Prostate gland (tissue), 1 donor: ENCODE results near the gene ITLN2.

Experiments used
- POLR2A ChIP-seq: fragments of 450-650 bp; IDR thresholded peaks from one replicate; pipeline ENCODE4 v1.6.1; 2016; ENCODE audit warnings: antibody characterized with exemption, mild to moderate bottlenecking
- POLR2AphosphoS5 ChIP-seq: sonication (generic); formaldehyde crosslinking; IDR thresholded peaks from one replicate; pipeline ENCODE4 v1.6.1; 2017; ENCODE audit warnings: antibody characterized with exemption

- TF ChIP-seq POLR2AphosphoS5 (no peak), POLR2A (no peak)
These were observed 9.5 kb downstream of the ITLN2 start for GRCh38 chr1:160945079-160945478.
